HG03442 (cell line): ENCODE results near the gene CCS.
A peak's percentile ranks its signal among the peaks of the same experiment; 100 is the strongest.
"Not testable (repeated sequence)": the region's sequence is repeated elsewhere in the genome, so short reads cannot be mapped to it uniquely, and the experiment has no call there.

ENCODE experiments used
- ATAC-seq: cut with Tn5 transposase; IDR thresholded peaks from one replicate; pipeline ENCODE4 v1.9.1; 2021; ENCODE audit warnings: mild to moderate bottlenecking, moderate library complexity; ENCODE audit not compliant: unreplicated experiment

The CCS gene

GRCh38 chr11:66589996-66590675, 2.8 kb upstream of the CCS start:
- no peak for ATAC-seq

- ATAC-seq = no peak
Measured at GRCh38 chr11:66591175-66591574, 1.8 kb upstream of the CCS start.

GRCh38 chr11:66593303-66593635, 284 bp downstream of the CCS start:
- ATAC-seq = peak; percentile 15

GRCh38 chr11:66593650-66594049, 665 bp downstream of the CCS start:
- ATAC-seq = no peak

DNA sequence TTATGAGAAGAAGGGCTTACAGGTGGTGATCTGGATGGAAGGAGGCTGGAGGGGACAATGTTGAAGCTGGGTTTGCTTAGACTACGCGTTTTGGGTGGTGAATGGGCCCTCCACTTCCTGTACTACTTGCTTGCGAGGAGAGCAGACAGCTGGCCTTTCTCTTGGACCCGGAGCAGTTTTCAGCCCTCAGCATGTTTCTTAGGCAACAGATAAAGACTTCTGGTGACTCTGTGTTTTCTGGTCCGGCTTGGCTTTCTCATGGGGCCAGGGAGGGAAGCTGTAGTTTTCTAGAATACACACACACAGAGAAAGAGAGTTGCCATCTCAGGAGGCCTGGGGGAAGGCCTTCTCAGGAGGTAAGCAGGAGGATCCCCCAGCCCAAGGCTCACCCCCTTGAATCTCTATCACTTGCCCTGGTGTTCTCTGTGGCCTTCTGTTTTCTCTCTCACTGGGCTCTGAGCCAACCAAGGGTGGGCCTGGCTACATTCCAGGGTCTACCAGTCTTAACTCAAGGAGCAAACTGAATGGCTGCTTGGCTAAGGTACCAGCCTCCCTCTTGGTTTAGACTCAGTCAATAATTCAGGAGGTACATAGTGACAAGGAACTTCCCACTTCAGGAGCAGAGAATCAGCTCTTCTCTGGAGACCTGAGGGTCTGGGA, 2.4 kb downstream of the CCS start:
- no peak for ATAC-seq

- no peak for ATAC-seq
Measured at GRCh38 chr11:66598993-66599392, 6.0 kb downstream of the CCS start.

- no peak for ATAC-seq
Measured at GRCh38 chr11:66600219-66600618, 7.2 kb downstream of the CCS start.

- no peak for ATAC-seq
Measured at GRCh38 chr11:66600631-66601233, 7.7 kb downstream of the CCS start.

DNA sequence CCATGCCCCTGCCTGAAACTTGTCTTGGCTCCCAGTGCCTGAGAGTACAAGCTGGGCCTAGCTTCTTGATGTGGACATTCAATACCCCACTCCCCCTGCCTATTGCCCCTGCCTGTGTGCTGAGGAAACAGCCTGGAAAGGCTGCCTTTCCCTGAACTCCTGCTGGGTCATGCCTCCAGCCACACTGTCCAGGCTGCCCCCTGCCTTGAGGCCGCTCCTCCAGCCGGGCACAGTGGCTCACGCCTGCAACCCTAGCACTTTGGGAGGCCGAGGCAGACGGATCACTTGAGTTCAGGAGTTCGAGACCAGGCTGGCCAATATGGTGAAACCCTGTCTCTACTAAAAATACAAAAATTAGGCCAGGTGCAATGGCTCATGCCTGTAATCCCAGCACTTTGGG, 10.1 kb downstream of the CCS start:
- ATAC-seq = no peak

DNA sequence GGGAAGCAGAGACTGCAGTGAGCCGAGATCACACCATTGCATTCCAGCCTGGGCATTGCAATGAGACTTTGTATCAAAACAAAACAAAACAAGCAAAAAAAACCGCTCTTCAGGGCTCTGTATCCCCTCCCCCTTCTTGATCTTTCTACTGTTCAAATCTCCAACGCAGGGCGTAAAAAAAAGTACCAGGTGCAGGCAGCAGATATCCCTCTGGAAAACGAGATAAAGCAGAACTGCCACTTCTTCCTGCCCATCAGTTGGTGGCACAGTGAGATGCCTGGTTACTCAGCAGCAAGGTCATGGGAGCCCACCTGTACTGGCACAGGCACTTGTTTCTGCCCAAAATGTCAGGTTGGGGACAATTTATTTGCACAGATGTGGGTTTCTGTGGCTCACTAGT, 11.2 kb downstream of the CCS start:
- ATAC-seq = no peak

DNA sequence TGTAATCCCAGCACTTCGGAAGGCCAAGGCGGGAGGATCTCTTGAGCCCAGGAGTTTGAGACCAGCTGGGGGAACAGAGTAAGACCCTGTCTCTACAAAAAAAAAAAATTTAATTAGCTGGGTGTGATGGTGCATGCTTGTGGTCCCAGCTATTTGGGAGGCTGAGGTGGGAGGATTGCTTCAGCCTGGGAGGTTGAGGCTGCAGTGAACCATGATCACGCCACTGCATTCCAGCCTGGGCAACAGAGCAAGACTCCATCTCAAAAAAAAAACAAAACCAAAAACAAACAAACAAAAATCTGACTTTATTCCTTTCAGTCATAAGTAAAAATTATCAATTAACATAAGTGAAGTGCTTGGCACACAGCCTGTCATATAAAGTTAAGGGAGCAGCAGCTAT, 13.6 kb downstream of the CCS start:
- ATAC-seq = not testable (repeated sequence)

DNA sequence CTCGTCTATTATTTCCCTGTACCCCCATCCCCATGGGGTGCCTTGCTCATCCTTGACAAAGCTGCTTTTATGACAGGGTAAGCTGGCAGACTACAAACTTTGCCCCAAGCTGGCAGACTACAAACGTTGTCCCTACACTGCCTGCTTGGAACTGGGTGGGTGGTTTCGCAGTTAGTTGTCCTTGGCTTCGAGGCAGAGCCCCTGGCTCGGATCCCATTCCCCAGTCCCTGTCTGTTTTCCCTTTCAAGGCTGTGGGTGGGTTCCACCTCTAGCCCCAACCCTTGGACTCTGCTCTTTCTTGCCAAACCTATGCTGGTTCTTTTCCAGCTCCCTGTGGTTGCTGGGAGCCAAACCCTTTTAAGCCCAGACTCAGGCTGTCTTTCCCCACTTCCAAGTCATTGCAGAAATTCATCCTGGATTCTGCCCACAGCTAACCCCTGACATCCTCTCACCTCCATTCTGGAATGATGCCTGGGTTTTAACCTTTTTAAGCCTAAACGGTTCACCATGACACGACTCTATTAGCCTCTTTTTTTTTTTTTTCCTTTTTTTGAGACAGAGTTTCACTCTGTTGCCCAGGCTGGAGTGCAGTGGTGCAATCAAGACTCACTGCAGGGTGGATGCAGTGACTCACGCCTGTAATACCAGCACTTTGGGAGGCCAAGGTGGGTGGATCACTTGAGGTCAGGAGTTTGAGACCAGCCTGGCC, 14.3 kb downstream of the CCS start:
- no peak for ATAC-seq

DNA sequence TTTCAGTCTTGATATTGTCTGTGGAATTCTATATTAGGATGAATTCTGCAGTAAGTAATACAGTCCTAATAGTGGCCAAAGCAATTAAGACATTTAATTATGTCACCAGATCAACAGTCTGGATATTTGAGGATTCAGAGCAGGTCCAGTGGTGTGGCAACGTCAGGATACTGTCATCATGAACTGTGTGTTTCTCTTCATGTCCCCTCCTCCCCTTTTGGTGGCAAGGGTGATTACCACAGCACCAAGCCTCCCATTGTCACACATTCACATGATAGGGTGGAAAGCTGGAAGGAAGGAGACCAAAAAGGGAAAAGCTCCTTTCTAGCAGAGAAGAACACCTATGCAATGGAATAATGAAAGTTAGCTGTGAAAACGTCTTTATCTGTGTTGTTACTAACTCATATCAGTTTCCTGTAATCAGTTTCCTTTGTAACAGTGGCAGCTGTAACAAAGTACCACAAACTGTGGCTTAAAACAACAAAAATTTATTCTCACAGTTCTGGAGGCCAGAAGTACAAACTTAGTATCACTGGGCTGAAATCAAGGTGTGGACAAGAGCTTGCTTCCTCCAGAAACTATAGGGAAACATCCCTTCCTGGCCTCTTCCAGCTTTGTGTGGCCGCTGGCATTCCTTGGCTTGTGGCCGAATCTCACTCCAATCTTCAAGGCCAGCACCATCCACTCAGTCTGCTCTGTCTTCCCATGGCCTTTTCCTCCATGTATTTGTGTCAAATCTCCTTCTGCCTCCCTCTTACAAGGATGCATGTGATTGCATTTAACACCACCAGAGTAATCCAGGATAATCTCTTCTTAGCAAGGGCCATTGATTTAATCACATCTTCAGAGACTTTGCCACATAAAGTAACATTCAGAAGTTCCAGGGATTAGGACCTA, 17.0 kb downstream of the CCS start:
- ATAC-seq = no peak

DNA sequence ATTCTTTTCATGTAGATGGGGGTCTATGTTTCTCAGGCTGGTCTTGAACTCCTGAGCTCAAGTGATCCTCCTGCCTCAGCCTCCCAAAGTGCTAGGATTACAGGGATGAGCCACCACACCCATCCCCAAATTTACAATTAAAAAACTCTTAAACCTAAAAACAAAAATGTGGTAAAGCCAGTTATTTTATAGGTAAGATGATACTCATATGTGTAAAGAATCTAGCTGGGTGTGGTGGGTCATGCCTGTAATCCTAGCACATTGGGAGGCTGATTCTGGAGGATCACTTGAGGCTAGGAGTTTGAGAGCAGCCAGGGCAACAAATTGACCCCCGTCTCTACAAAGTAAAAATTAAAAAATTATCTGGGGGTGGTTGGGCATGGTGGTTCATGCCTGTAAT, 19.5 kb downstream of the CCS start:
- no peak for ATAC-seq

DNA sequence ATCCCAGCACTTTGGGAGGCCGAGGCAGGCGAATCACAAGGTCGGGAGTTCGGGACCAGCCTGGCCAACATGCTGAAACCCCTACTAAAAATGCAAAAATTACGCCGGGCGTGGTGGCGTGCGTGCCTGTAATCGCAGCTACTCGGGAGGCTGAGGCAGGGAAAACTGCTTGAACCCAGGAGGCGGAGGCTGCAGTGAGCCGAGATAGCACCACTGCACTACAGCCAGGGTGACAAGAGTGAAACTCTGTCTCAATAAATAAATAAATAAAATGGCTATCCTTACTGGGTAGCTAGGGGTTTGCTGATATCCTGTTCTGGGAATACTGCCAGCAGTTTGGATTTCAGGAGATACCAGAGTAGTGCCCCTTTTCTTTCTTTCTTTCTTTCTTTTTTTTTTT, 21.1 kb downstream of the CCS start:
- ATAC-seq = no peak

DNA sequence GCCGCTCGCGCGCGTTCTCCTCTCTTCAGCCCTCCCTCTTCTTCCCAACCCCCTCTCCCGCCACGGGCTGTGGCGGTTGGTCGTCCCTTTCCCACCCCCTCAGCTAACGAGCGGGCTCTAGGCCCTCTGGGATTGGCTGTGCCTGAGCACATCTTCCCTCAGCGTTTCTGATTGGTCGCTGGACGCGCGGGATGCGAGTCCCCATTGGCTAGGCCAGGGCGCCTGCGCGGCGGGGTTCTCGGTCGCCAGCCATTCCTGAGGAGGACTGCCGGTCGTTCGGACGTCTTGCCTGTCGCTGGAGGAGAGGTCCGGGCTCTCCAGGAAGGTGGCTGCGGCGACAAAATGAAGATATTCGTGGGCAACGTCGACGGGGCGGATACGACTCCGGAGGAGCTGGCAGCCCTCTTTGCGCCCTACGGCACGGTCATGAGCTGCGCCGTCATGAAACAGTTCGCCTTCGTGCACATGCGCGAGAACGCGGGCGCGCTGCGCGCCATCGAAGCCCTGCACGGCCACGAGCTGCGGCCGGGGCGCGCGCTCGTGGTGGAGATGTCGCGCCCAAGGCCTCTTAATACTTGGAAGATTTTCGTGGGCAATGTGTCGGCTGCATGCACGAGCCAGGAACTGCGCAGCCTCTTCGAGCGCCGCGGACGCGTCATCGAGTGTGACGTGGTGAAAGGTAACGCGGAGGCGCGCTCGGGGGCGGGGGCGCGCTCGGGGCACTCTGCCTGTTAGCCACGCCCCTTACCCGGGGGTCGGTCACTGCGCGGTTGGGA, 23.6 kb downstream of the CCS start, which contains the start of gene RBM14:
RBM14 (plus strand) TSS at position 252 of the 776 bp plus-strand sequence; CDS start at position 343, 91 bp downstream.
- peak; percentile 88 for ATAC-seq

GRCh38 chr11:66617155-66617834, 24.3 kb downstream of the CCS start:
- ATAC-seq = no peak

DNA sequence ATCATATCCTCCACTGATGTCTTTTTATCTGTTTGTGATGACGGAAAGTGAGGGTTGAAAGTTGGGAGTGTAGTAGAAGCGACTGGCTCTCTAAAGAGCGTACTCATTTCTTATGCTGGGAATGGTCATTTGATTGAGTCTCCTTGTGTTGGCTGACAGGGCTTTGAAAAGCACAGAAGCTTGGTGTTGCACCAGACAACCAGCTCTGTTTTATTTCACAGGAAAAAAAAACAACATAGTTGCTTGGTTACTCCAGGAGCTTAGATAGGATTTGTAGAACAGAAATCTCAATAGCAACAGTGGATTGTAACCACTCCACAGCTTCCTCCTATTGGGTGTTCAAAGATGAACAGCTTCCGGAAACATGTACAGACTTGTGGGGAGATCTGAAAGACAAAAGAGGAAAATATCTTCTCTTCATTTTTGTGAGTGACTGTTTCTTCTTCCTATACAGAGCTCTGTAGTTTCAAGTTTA, 26.1 kb downstream of the CCS start:
- ATAC-seq = no peak

GRCh38 chr11:66624450-66624849, 31.5 kb downstream of the CCS start:
- ATAC-seq = no peak
